Thoracic aorta (tissue), 2 donors: ENCODE measurements around the gene SH3BP1. TPM values are rescaled to one million over a fixed set of nuclear protein-coding genes. Genes with fewer than 3 reads are reported as not detected.
A peak's percentile ranks its signal among the peaks of the same experiment; 100 is the strongest.
"Not testable (repeated sequence)": the region's sequence is repeated elsewhere in the genome, so short reads cannot be mapped to it uniquely, and the experiment has no call there.

Source experiments
- ATAC-seq: fragments of 150-250 bp; one replicate; pipeline ENCODE4 v1.8.0; 2017; ENCODE audit warnings: low read depth; ENCODE audit not compliant: insufficient number of reproducible peaks, low FRiP score
- DNase-seq: peaks from one replicate; pipeline ENCODE4 v3.0.0-alpha.2; 2020; ENCODE audit warnings: low spot score
- H3K27ac ChIP-seq, 2 donors: fragments of 200-600 bp; sonication (generic); 1 replicate in 1 of 2; 2 replicates in 1 of 2; pipeline ENCODE4 v1.5.1; 2016; ENCODE audit warnings: mild to moderate bottlenecking in 2 of 2, moderate library complexity in 2 of 2
- H3K27me3 ChIP-seq: fragments of 200-600 bp; sonication (generic); replicated peaks from 2 replicates; pipeline ENCODE4 v1.6.0; 2016; ENCODE audit warnings: mild to moderate bottlenecking; ENCODE audit not compliant: insufficient read depth
- H3K36me3 ChIP-seq: fragments of 200-600 bp; sonication (generic); one replicate; pipeline ENCODE4 v1.5.1; 2016
- H3K4me1 ChIP-seq, 2 donors: fragments of 200-600 bp; sonication (generic); 1 replicate in 1 of 2; 2 replicates in 1 of 2; pipeline versions ENCODE4 v1.5.1 to v1.6.0; 2016; ENCODE audit warnings: low read depth in 2 of 2, mild to moderate bottlenecking in 1 of 2; ENCODE audit not compliant: control insufficient read depth in 1 of 2
- H3K4me3 ChIP-seq: fragments of 200-600 bp; sonication (generic); 2 replicates; pipeline ENCODE4 v1.5.1; 2016; ENCODE audit warnings: mild to moderate bottlenecking
- H3K9me3 ChIP-seq: fragments of 200-600 bp; sonication (generic); 2 replicates; pipeline ENCODE4 v1.5.1; 2016
- CTCF ChIP-seq: fragments of 200-600 bp; sonication (generic); IDR thresholded peaks from one replicate; pipeline ENCODE4 v1.5.1; 2019; ENCODE audit warnings: antibody characterized with exemption
- total RNA-seq, 2 donors: library from RNA; depleted of rRNA; stranded (reverse); fragments of >200 nt; gene quantifications; one replicate each; pipeline versions ENCODE4 v1.1.0 to v1.2.3, GENCODE V29; 2016

The SH3BP1 gene
- total RNA-seq, 2 donors from 2014 or later, result 5.6 to 14.2 TPM

GRCh38 chr22:37607935-37608476, 31.5 kb upstream of the SH3BP1 start:
- Histone ChIP-seq H3K4me3 (peak overlapping the region; percentile 74), H3K9me3 (no peaks in the 10 kb centered on the region), H3K27ac (peak overlapping the region; percentile 91 to 94), H3K36me3 (no peaks in the 10 kb centered on the region), H3K4me1 (peaks cover 14 to 35% of the 10 kb centered on the region in 2 donors), H3K27me3 (no peaks in the 10 kb centered on the region)
- no peak for TF ChIP-seq CTCF
- DNase-seq (no peak), ATAC-seq (peak; percentile 2)

- peak; percentile 12 for TF ChIP-seq CTCF
- no peaks in the 10 kb centered on the region for H3K9me3 ChIP-seq
- H3K4me1 ChIP-seq, result peaks cover 14 to 41% of the 10 kb centered on the region in 2 donors
- ATAC-seq (peak; percentile 76), DNase-seq (peak; percentile 79)
- H3K36me3 ChIP-seq, result no peaks in the 10 kb centered on the region
- peak within 1 kb of the TSS; percentile 91 to 94 for H3K27ac ChIP-seq
- H3K4me3 ChIP-seq, result peak within 1 kb of the TSS; percentile 74
- H3K27me3 ChIP-seq, result no peaks in the 10 kb centered on the region
Observed at GRCh38 chr22:37608477-37609239, 30.8 kb upstream of the SH3BP1 start, which contains the start of gene GGA1. TSS of gene GGA1 (plus strand) at chr22:37608834. CDS start at chr22:37608861, 27 bp downstream.

- Histone ChIP-seq H3K27me3 (no peaks in the 10 kb centered on the region), H3K27ac (peak overlapping the region; percentile 91 to 94), H3K4me1 (peaks cover 14 to 44% of the 10 kb centered on the region in 2 donors), H3K36me3 (no peaks in the 10 kb centered on the region), H3K9me3 (no peaks in the 10 kb centered on the region), H3K4me3 (peak overlapping the region; percentile 74)
- no peak for TF ChIP-seq CTCF
- no peak for DNase-seq
- ATAC-seq, result no peak
Observed at GRCh38 chr22:37609240-37610152, 30.0 kb upstream of the SH3BP1 start.

- H3K4me1 ChIP-seq, result peaks cover 14 to 44% of the 10 kb centered on the region in 2 donors
- H3K4me3 ChIP-seq, result peak overlapping the region; percentile 74
- not testable (repeated sequence) for DNase-seq, H3K27me3 ChIP-seq, H3K36me3 ChIP-seq, ATAC-seq, H3K9me3 ChIP-seq
- H3K27ac ChIP-seq, result peak overlapping the region in 1 of 2 donors; percentile 91
Observed at GRCh38 chr22:37610153-37610475, 29.4 kb upstream of the SH3BP1 start.

GRCh38 chr22:37610480-37611129, 28.9 kb upstream of the SH3BP1 start:
- no peak overlapping the region for H3K27ac ChIP-seq
- DNase-seq, result no peak

More at GRCh38 chr22:37610480-37611129, 28.9 kb upstream of the SH3BP1 start:
- no peaks in the 10 kb centered on the region for H3K27me3 ChIP-seq
- H3K36me3 ChIP-seq, result peaks cover 2% of the 10 kb centered on the region
- no peak for ATAC-seq
- no peaks in the 10 kb centered on the region for H3K9me3 ChIP-seq
- H3K4me3 ChIP-seq, result peak overlapping the region; percentile 74
- TF ChIP-seq CTCF, result no peak
- peaks cover 14 to 44% of the 10 kb centered on the region in 2 donors for H3K4me1 ChIP-seq
